Neural cell (in vitro differentiated cells): Measurements from ENCODE around the gene KLK8. TPM values are rescaled to one million over a fixed set of nuclear protein-coding genes. Genes with fewer than 3 reads are reported as not detected.

ENCODE experiments used
- H2AFZ ChIP-seq: fragments of 200-600, 300-800 bp; sonication (generic), shearing (Covaris generic); 2 replicates; pipeline ENCODE4 v1.6.0; 2014; ENCODE audit warnings: low read depth, mild to moderate bottlenecking, antibody characterized with exemption, low read length, moderate library complexity
- H3F3A ChIP-seq: fragments of 200-600 bp; shearing (Covaris generic); 2 replicates; pipeline ENCODE4 v1.6.1; 2016; ENCODE audit warnings: mild to moderate bottlenecking, moderate library complexity, mixed read lengths, antibody characterized with exemption, low read length; ENCODE audit not compliant: insufficient read depth, poor library complexity, severe bottlenecking
- H3K27ac ChIP-seq: fragments of 200-600, 300-800 bp; sonication (generic), shearing (Covaris generic); 2 replicates; pipeline ENCODE4 v1.5.1; 2014; ENCODE audit warnings: mild to moderate bottlenecking, low read length, moderate library complexity
- H3K27me3 ChIP-seq: fragments of 300-800, 200-600 bp; sonication (generic), shearing (Covaris generic); 2 replicates; pipeline ENCODE4 v1.6.0; 2014; ENCODE audit warnings: mild to moderate bottlenecking, low read depth, low read length, moderate library complexity; ENCODE audit not compliant: insufficient read depth
- H3K36me3 ChIP-seq: fragments of 300-800, 200-600 bp; sonication (generic), shearing (Covaris generic); 2 replicates; pipeline ENCODE4 v1.5.1; 2014; ENCODE audit warnings: mild to moderate bottlenecking, antibody characterized with exemption, low read length, moderate library complexity; ENCODE audit not compliant: insufficient read depth
- H3K4me2 ChIP-seq: fragments of 300-800, 200-600 bp; sonication (generic), shearing (Covaris generic); 2 replicates; pipeline ENCODE4 v1.6.0; 2014; ENCODE audit warnings: mild to moderate bottlenecking, low read length
- H3K4me3 ChIP-seq: fragments of 300-800, 200-600 bp; sonication (generic), shearing (Covaris generic); 2 replicates; pipeline ENCODE4 v1.5.1; 2014; ENCODE audit warnings: mild to moderate bottlenecking, low read length, moderate library complexity
- H3K79me2 ChIP-seq: fragments of 200-600 bp; shearing (Covaris generic); replicated peaks from 2 replicates; pipeline ENCODE4 v1.6.0; 2014; ENCODE audit warnings: mild to moderate bottlenecking, low read length, moderate library complexity; ENCODE audit not compliant: insufficient read depth
- H3K9ac ChIP-seq: fragments of 300-800, 200-600 bp; sonication (generic), shearing (Covaris generic); 2 replicates; pipeline ENCODE4 v1.6.1; 2016; ENCODE audit warnings: mild to moderate bottlenecking, low read length, mixed read lengths
- H3K9me2 ChIP-seq: fragments of 200-600 bp; shearing (Covaris generic); 2 replicates; pipeline ENCODE4 v1.6.1; 2016; ENCODE audit warnings: mild to moderate bottlenecking, low read length, mixed read lengths; ENCODE audit not compliant: insufficient read depth
- H3K9me3 ChIP-seq: fragments of 200-600, 300-800 bp; sonication (generic), shearing (Covaris generic); 2 replicates; pipeline ENCODE4 v1.6.1; 2016; ENCODE audit warnings: mild to moderate bottlenecking, mixed run types, low read length, moderate library complexity, mixed read lengths
- H4K20me1 ChIP-seq: fragments of 200-600 bp; shearing (Covaris generic); 2 replicates; pipeline ENCODE4 v1.6.1; 2016; ENCODE audit warnings: mild to moderate bottlenecking, mixed run types; ENCODE audit not compliant: insufficient read depth
- CTCF ChIP-seq: fragments of 450-650 bp; IDR thresholded peaks from 2 replicates; pipeline ENCODE4 v1.5.1; 2014; ENCODE audit warnings: antibody characterized with exemption, mild to moderate bottlenecking, moderate library complexity; ENCODE audit not compliant: poor library complexity, severe bottlenecking
- EP300 ChIP-seq: fragments of 450-650 bp; conservative IDR thresholded peaks from 2 replicates; pipeline ENCODE4 v1.6.1; 2014; ENCODE audit warnings: antibody characterized with exemption, mild to moderate bottlenecking, moderate library complexity; ENCODE audit not compliant: poor library complexity, severe bottlenecking
- MXI1 ChIP-seq: fragments of 450-650 bp; conservative IDR thresholded peaks from 2 replicates; pipeline ENCODE4 v1.6.1; 2014; ENCODE audit warnings: antibody characterized with exemption, mild to moderate bottlenecking; ENCODE audit not compliant: poor library complexity, severe bottlenecking
- RAD21 ChIP-seq: fragments of 450-650 bp; conservative IDR thresholded peaks from 2 replicates; pipeline ENCODE4 v1.6.1; 2014; ENCODE audit warnings: antibody characterized with exemption, mild to moderate bottlenecking, moderate library complexity
- SMC3 ChIP-seq: fragments of 450-650 bp; conservative IDR thresholded peaks from 2 replicates; pipeline ENCODE4 v1.6.1; 2014; ENCODE audit warnings: antibody characterized with exemption, mild to moderate bottlenecking, moderate library complexity; ENCODE audit not compliant: poor library complexity
- TAF1 ChIP-seq: IDR thresholded peaks from 2 replicates; pipeline ENCODE4 v1.6.1; 2012; ENCODE audit warnings: low read depth
- polyA plus RNA-seq: library from polyadenylated mRNA; depleted of rRNA; stranded (reverse); fragments of >200 nt; gene quantifications from 2 replicates; pipeline ENCODE4 v1.2.3, GENCODE V29; 2014

Gene KLK8
- polyA plus RNA-seq, 1 donor from 2014 or later, result not detected

GRCh38 chr19:51023946-51024345 is 22.5 kb upstream of the KLK8 start:
- Histone ChIP-seq H3K9me2 (no peaks in the 10 kb centered on the region), H3K79me2 (no peaks in the 10 kb centered on the region), H3K9me3 (no peaks in the 10 kb centered on the region), H2AFZ (no peak overlapping the region), H3K9ac (no peak overlapping the region), H3K4me3 (no peak overlapping the region), H3K27ac (no peak overlapping the region), H3K4me2 (no peak overlapping the region), H3K27me3 (peaks cover 15% of the 10 kb centered on the region), H3F3A (no peaks in the 10 kb centered on the region), H4K20me1 (no peaks in the 10 kb centered on the region), H3K36me3 (no peaks in the 10 kb centered on the region)
- TF ChIP-seq CTCF, result no peak
- no peak for TF ChIP-seq TAF1
- no peak for TF ChIP-seq EP300
- TF ChIP-seq MXI1, result no peak
- no peak for TF ChIP-seq SMC3

- Histone ChIP-seq H3K36me3 (no peaks in the 10 kb centered on the region), H3K27ac (no peak overlapping the region), H3K79me2 (no peaks in the 10 kb centered on the region), H3K9ac (no peak overlapping the region), H3F3A (no peaks in the 10 kb centered on the region), H3K27me3 (peaks cover 30% of the 10 kb centered on the region), H2AFZ (no peak overlapping the region), H3K9me3 (no peaks in the 10 kb centered on the region), H3K4me3 (no peak overlapping the region), H3K9me2 (no peaks in the 10 kb centered on the region), H3K4me2 (no peak overlapping the region), H4K20me1 (no peaks in the 10 kb centered on the region)
- TF ChIP-seq RAD21 (no peak), TAF1 (no peak), MXI1 (no peak)
These were observed 21.1 kb upstream of the KLK8 start for GRCh38 chr19:51022526-51022925.

- no peaks in the 10 kb centered on the region for H4K20me1 ChIP-seq
- H3K9ac ChIP-seq, result no peak overlapping the region
- no peaks in the 10 kb centered on the region for H3K36me3 ChIP-seq
- no peak overlapping the region for H2AFZ ChIP-seq
- no peak overlapping the region for H3K4me2 ChIP-seq
- TF ChIP-seq CTCF (peak; percentile 66), RAD21 (peak; percentile 46), MXI1 (no peak), SMC3 (peak; percentile 70)
- no peaks in the 10 kb centered on the region for H3K9me3 ChIP-seq
- H3F3A ChIP-seq, result no peaks in the 10 kb centered on the region
- H3K27ac ChIP-seq, result no peak overlapping the region
- H3K79me2 ChIP-seq, result no peaks in the 10 kb centered on the region
- peaks cover 44% of the 10 kb centered on the region for H3K27me3 ChIP-seq
- H3K4me3 ChIP-seq, result no peak overlapping the region
- no peaks in the 10 kb centered on the region for H3K9me2 ChIP-seq
These were observed 19.7 kb upstream of the KLK8 start for GRCh38 chr19:51020988-51021651.
